ENCODE results near the gene ARHGEF7. TPM values are rescaled to one million over a fixed set of nuclear protein-coding genes. Genes with fewer than 3 reads are reported as not detected.

Gene ARHGEF7
- total RNA-seq, 1 donor from 2014 or later = 73.7 TPM

- Mint-ChIP-seq H3K9me3 (ENCODE audit: unreplicated experiment) (peaks cover 11% of the 10 kb centered on the region), H3K27me3 (ENCODE audit: low read depth, unreplicated experiment) (peaks cover 38% of the 10 kb centered on the region), H3K4me1 (ENCODE audit: low read depth, unreplicated experiment) (no peaks in the 10 kb centered on the region), H3K36me3 (ENCODE audit: low read depth, unreplicated experiment) (no peaks in the 10 kb centered on the region), H3K4me3 (ENCODE audit: unreplicated experiment) (no peak overlapping the region), H3K27ac (ENCODE audit: unreplicated experiment) (no peak overlapping the region)
- TF ChIP-seq EZH2 (IDR thresholded peaks at IDR 0.05; ENCODE audit: insufficient read depth, low read length) = no peak
- TF ChIP-seq CTCF (IDR thresholded peaks at IDR 0.05; ENCODE audit: insufficient read depth, low read depth, low read length) = no peak
- Histone ChIP-seq H3K79me2 (ENCODE audit: insufficient read depth, low read length) (no peaks in the 10 kb centered on the region), H3K4me1 (ENCODE audit: insufficient read depth, low read length) (no peaks in the 10 kb centered on the region), H3K36me3 (ENCODE audit: insufficient read depth, low read length) (no peaks in the 10 kb centered on the region), H3K27me3 (ENCODE audit: insufficient read depth, low read length) (peaks cover 26% of the 10 kb centered on the region), H3K9ac (ENCODE audit: low read length) (no peak overlapping the region), H4K20me1 (ENCODE audit: insufficient read depth, low read length) (no peaks in the 10 kb centered on the region), H3K9me3 (ENCODE audit: insufficient read depth, low read depth, low read length) (peaks cover 3% of the 10 kb centered on the region), H3K4me3 (ENCODE audit: insufficient read depth, low read depth, low read length) (no peak overlapping the region), H2AFZ (ENCODE audit: low read depth, low read length) (no peak overlapping the region), H3K27ac (ENCODE audit: low read depth, low read length) (no peak overlapping the region), H3K4me2 (ENCODE audit: low read length) (no peak overlapping the region)
- FAIRE-seq (no peak), DNase-seq (ENCODE audit: low read depth) (no peak)
Observed at GRCh38 chr13:111099290-111099689, 15.8 kb upstream of the ARHGEF7 start.

GRCh38 chr13:111110054-111110453, 5.1 kb upstream of the ARHGEF7 start:
- H3K9me3 ChIP-seq (ENCODE audit: insufficient read depth, low read depth, low read length) = peaks cover 3% of the 10 kb centered on the region
- no peaks in the 10 kb centered on the region for H4K20me1 ChIP-seq (ENCODE audit: insufficient read depth, low read length)
- peaks cover 5% of the 10 kb centered on the region for H3K4me1 ChIP-seq (ENCODE audit: insufficient read depth, low read length)
- FAIRE-seq = no peak
- peaks cover 37% of the 10 kb centered on the region for H3K27me3 ChIP-seq (ENCODE audit: insufficient read depth, low read length)
- no peaks in the 10 kb centered on the region for H3K36me3 Mint-ChIP-seq (ENCODE audit: low read depth, unreplicated experiment)
- no peak for DNase-seq (ENCODE audit: low read depth)
- H3K4me3 ChIP-seq (ENCODE audit: insufficient read depth, low read depth, low read length) = no peak overlapping the region
- no peaks in the 10 kb centered on the region for H3K79me2 ChIP-seq (ENCODE audit: insufficient read depth, low read length)
- H3K27ac ChIP-seq (ENCODE audit: low read depth, low read length) = no peak overlapping the region
- H2AFZ ChIP-seq (ENCODE audit: low read depth, low read length) = no peak overlapping the region
- H3K4me3 Mint-ChIP-seq (ENCODE audit: unreplicated experiment) = no peak overlapping the region
- no peak for TF ChIP-seq CTCF (IDR thresholded peaks at IDR 0.05; ENCODE audit: insufficient read depth, low read depth, low read length)
- no peak for TF ChIP-seq EZH2 (IDR thresholded peaks at IDR 0.05; ENCODE audit: insufficient read depth, low read length)
- no peak overlapping the region for H3K27ac Mint-ChIP-seq (ENCODE audit: unreplicated experiment)
- H3K36me3 ChIP-seq (ENCODE audit: insufficient read depth, low read length) = no peaks in the 10 kb centered on the region
- no peaks in the 10 kb centered on the region for H3K4me1 Mint-ChIP-seq (ENCODE audit: low read depth, unreplicated experiment)
- peaks cover 8% of the 10 kb centered on the region for H3K9me3 Mint-ChIP-seq (ENCODE audit: unreplicated experiment)
- no peak overlapping the region for H3K4me2 ChIP-seq (ENCODE audit: low read length)
- H3K27me3 Mint-ChIP-seq (ENCODE audit: low read depth, unreplicated experiment) = peaks cover 47% of the 10 kb centered on the region
- H3K9ac ChIP-seq (ENCODE audit: low read length) = no peak overlapping the region

- Mint-ChIP-seq H3K27me3 (ENCODE audit: low read depth, unreplicated experiment) (peaks cover 52% of the 10 kb centered on the region), H3K27ac (ENCODE audit: unreplicated experiment) (no peak overlapping the region), H3K4me1 (ENCODE audit: low read depth, unreplicated experiment) (peaks cover 4% of the 10 kb centered on the region), H3K9me3 (ENCODE audit: unreplicated experiment) (peaks cover 6% of the 10 kb centered on the region), H3K36me3 (ENCODE audit: low read depth, unreplicated experiment) (no peaks in the 10 kb centered on the region), H3K4me3 (ENCODE audit: unreplicated experiment) (no peak overlapping the region)
- peaks cover 10% of the 10 kb centered on the region for H3K4me1 ChIP-seq (ENCODE audit: insufficient read depth, low read length)
- no peaks in the 10 kb centered on the region for H4K20me1 ChIP-seq (ENCODE audit: insufficient read depth, low read length)
- H3K4me2 ChIP-seq (ENCODE audit: low read length) = no peak overlapping the region
- no peak overlapping the region for H3K4me3 ChIP-seq (ENCODE audit: insufficient read depth, low read depth, low read length)
- H3K79me2 ChIP-seq (ENCODE audit: insufficient read depth, low read length) = no peaks in the 10 kb centered on the region
- peaks cover 3% of the 10 kb centered on the region for H3K9me3 ChIP-seq (ENCODE audit: insufficient read depth, low read depth, low read length)
- DNase-seq (ENCODE audit: low read depth) (no peak), FAIRE-seq (no peak)
- no peaks in the 10 kb centered on the region for H3K36me3 ChIP-seq (ENCODE audit: insufficient read depth, low read length)
- no peak overlapping the region for H3K27ac ChIP-seq (ENCODE audit: low read depth, low read length)
- TF ChIP-seq EZH2 (IDR thresholded peaks at IDR 0.05; ENCODE audit: insufficient read depth, low read length) (no peak), CTCF (IDR thresholded peaks at IDR 0.05; ENCODE audit: insufficient read depth, low read depth, low read length) (no peak)
- H3K27me3 ChIP-seq (ENCODE audit: insufficient read depth, low read length) = peaks cover 37% of the 10 kb centered on the region
- no peak overlapping the region for H2AFZ ChIP-seq (ENCODE audit: low read depth, low read length)
- no peak overlapping the region for H3K9ac ChIP-seq (ENCODE audit: low read length)
Observed at GRCh38 chr13:111111376-111111937, 3.7 kb upstream of the ARHGEF7 start.
